ENCODE data around the gene MAMDC2.

DNA sequence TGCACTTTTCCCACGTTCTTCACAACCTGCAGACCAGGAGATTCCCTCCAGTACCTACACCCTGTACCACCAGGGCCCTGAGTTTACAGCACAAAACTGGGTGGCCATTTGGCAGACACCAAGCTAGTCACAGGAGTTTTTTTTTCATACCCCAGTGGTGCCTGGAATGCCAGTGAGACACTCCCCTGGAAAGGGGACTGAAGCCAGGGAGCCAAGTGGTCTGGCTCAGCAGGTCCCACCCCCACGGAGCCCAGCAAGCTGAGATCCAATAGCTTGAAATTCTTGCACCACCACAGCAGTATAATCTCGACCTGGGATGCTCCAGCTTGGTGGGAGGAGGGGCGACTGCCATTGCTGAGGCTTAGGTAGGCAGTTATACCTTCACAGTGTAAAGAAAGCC, 188.8 kb downstream of the MAMDC2 start:
- TF ChIP-seq, protein P1, sequence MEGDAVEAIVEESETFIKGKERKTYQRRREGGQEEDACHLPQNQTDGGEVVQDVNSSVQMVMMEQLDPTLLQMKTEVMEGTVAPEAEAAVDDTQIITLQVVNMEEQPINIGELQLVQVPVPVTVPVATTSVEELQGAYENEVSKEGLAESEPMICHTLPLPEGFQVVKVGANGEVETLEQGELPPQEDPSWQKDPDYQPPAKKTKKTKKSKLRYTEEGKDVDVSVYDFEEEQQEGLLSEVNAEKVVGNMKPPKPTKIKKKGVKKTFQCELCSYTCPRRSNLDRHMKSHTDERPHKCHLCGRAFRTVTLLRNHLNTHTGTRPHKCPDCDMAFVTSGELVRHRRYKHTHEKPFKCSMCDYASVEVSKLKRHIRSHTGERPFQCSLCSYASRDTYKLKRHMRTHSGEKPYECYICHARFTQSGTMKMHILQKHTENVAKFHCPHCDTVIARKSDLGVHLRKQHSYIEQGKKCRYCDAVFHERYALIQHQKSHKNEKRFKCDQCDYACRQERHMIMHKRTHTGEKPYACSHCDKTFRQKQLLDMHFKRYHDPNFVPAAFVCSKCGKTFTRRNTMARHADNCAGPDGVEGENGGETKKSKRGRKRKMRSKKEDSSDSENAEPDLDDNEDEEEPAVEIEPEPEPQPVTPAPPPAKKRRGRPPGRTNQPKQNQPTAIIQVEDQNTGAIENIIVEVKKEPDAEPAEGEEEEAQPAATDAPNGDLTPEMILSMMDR (IDR thresholded peaks at IDR 0.05) = no peak
- no peak for TF ChIP-seq POLR2AphosphoS5 (IDR thresholded peaks at IDR 0.05)
- no peak for TF ChIP-seq EP300 (IDR thresholded peaks at IDR 0.05)

All from gastroesophageal sphincter (tissue), 3 donors.